Activated B cell treated with CpG ODN at 0.5 μM for 24 hours (primary cell): ENCODE data around the gene ARPIN. TPM values are rescaled to one million over a fixed set of nuclear protein-coding genes. Genes with fewer than 3 reads are reported as not detected.
A peak's percentile ranks its signal among the peaks of the same experiment; 100 is the strongest.

Experiments used
- ATAC-seq: fragments of 200-7000 bp; cut with Tn5 transposase; one replicate; pipeline ENCODE4 v1.10.0; 2021; ENCODE audit warnings: low read depth, mild to moderate bottlenecking, moderate library complexity
- CTCF ChIA-PET: fragments of 350-600 bp; sonication (Branson Sonifier 250); formaldehyde crosslinking; loops from one replicate; lab custom pipeline; 2021; ENCODE audit warnings: antibody characterized with exemption; lab: Charles Lee
- POLR2A ChIA-PET: fragments of 350-600 bp; sonication (Branson Sonifier 250); formaldehyde crosslinking; loops from one replicate; lab custom pipeline; 2021; ENCODE audit warnings: antibody characterized with exemption; lab: Charles Lee
- DNase-seq: peaks from one replicate; pipeline ENCODE4 v3.0.0; 2022
- H3K27ac Mint-ChIP-seq: one replicate; pipeline ENCODE4 v1.8.0; 2020; ENCODE audit warnings: mixed read lengths
- H3K27me3 Mint-ChIP-seq: one replicate; pipeline ENCODE4 v1.8.0; 2021; ENCODE audit warnings: mixed read lengths
- H3K36me3 Mint-ChIP-seq: one replicate; pipeline ENCODE4 v1.8.0; 2021; ENCODE audit warnings: low read depth, mixed read lengths
- H3K4me1 Mint-ChIP-seq: one replicate; pipeline ENCODE4 v1.8.0; 2021; ENCODE audit warnings: mixed read lengths
- H3K4me3 Mint-ChIP-seq: one replicate; pipeline ENCODE4 v1.8.0; 2020; ENCODE audit warnings: mild to moderate bottlenecking, mixed read lengths
- H3K9me3 Mint-ChIP-seq: one replicate; pipeline ENCODE4 v1.8.0; 2020; ENCODE audit warnings: mixed read lengths
- CTCF ChIP-seq: fragments of 200-600 bp; IDR thresholded peaks from one replicate; pipeline ENCODE4 v1.8.0; 2022; ENCODE audit warnings: antibody characterized with exemption, mild to moderate bottlenecking
- intact Hi-C: fragments of 100-400 bp; cut with micrococcal nuclease; formaldehyde crosslinking; loops from one replicate; pipeline ENCODE4 v1.15.1; 2024
- total RNA-seq: library from RNA; stranded (reverse); gene quantifications from 2 replicates; pipeline ENCODE4 v1.2.3, GENCODE V29; 2022

Gene ARPIN
- total RNA-seq, 1 donor from 2014 or later: not detected

GRCh38 chr15:89917442-89918101, 4.8 kb upstream of the ARPIN start:
- H3K9me3 Mint-ChIP-seq: no peaks in the 10 kb centered on the region
- H3K36me3 Mint-ChIP-seq: no peaks in the 10 kb centered on the region
- intact Hi-C loops: no loop called here
- no peak overlapping the region for H3K27ac Mint-ChIP-seq
- peaks cover 3% of the 10 kb centered on the region for H3K4me1 Mint-ChIP-seq
- ATAC-seq (no peak), DNase-seq (no peak)
- CTCF ChIA-PET: interaction anchor here (0.8 to 1.0 kb wide), 2 partner anchors 19 to 169 kb away, joined by 3 read pairs; no protein-coding TSS in a partner anchor
- TF ChIP-seq CTCF: no peak
- no peak overlapping the region for H3K4me3 Mint-ChIP-seq
- POLR2A ChIA-PET: interaction anchor here (0.6 kb wide), 1 partner anchor 23 kb away, joined by 4 read pairs; no protein-coding TSS in a partner anchor
- H3K27me3 Mint-ChIP-seq: peaks cover 27% of the 10 kb centered on the region

- Mint-ChIP-seq H3K4me3 (no peak overlapping the region), H3K36me3 (no peaks in the 10 kb centered on the region), H3K9me3 (no peaks in the 10 kb centered on the region), H3K4me1 (peaks cover 5% of the 10 kb centered on the region), H3K27me3 (peaks cover 34% of the 10 kb centered on the region), H3K27ac (no peak overlapping the region)
- POLR2A ChIA-PET: interaction anchor here (0.6 kb wide), 1 partner anchor 283 kb away, joined by 5 read pairs; no protein-coding TSS in a partner anchor
- ATAC-seq: no peak
- intact Hi-C loops: no loop called here
- no peak for DNase-seq
- CTCF ChIA-PET: no interaction called here
- TF ChIP-seq CTCF: no peak
These were observed 3.9 kb upstream of the ARPIN start for GRCh38 chr15:89916660-89917059.

DNA sequence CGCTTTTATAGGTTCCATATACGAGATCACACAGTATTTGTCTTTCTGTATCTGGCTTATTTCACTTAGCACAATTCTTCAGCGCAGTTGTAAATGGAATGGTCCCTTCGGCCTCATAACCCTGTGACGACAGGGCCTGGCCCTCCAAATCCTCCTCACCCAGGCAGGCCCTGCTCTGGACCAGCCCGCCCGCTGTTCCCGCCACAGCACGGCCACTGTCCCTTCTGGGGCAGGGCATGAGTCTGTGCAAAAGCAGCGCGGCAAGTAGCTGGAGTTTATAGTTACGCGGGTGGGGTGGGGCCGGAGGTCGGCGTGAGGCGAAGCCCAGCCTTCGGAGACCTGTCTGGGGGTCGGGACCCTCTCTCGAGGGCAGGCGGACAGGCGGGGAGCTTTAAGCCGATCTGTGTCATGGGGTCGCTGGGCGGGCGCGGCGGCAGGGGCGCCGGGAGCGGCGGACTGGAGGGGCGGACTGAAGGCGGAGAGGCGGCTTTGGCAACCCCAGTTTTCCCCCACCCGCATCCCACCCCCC, 543 bp downstream of the ARPIN start:
- intact Hi-C loops: no loop called here
- no peak overlapping the region for H3K27ac Mint-ChIP-seq

GRCh38 chr15:89910891-89911626, 1.7 kb downstream of the ARPIN start:
- no peaks in the 10 kb centered on the region for H3K36me3 Mint-ChIP-seq
- peak overlapping the region; percentile 37 for H3K4me3 Mint-ChIP-seq
- ChIA-PET POLR2A (no interaction called here), CTCF (no interaction called here)
- DNase-seq: no peak
- intact Hi-C loops: no loop called here
- peaks cover 29% of the 10 kb centered on the region for H3K27me3 Mint-ChIP-seq
- no peak overlapping the region for H3K27ac Mint-ChIP-seq
- no peak for ATAC-seq
- TF ChIP-seq CTCF: no peak
- H3K9me3 Mint-ChIP-seq: no peaks in the 10 kb centered on the region
- peaks cover 5% of the 10 kb centered on the region for H3K4me1 Mint-ChIP-seq

More for the DNA sequence above, 543 bp downstream of the ARPIN start:
- peak overlapping the region; percentile 70 for H3K4me3 Mint-ChIP-seq
- H3K36me3 Mint-ChIP-seq: no peaks in the 10 kb centered on the region
- ChIA-PET CTCF (interaction anchor here (1.2 to 1.6 kb wide), 2 partner anchors 38 to 160 kb away, joined by 3 to 5 read pairs; no protein-coding TSS in a partner anchor), POLR2A (no interaction called here)
- H3K4me1 Mint-ChIP-seq: peaks cover 5% of the 10 kb centered on the region
- ATAC-seq (no peak), DNase-seq (no peak)
- TF ChIP-seq CTCF: no peak
- no peaks in the 10 kb centered on the region for H3K9me3 Mint-ChIP-seq
- peaks cover 34% of the 10 kb centered on the region for H3K27me3 Mint-ChIP-seq

GRCh38 chr15:89909611-89910010, 3.1 kb downstream of the ARPIN start:
- no peak overlapping the region for H3K4me3 Mint-ChIP-seq
- POLR2A ChIA-PET: no interaction called here
- H3K9me3 Mint-ChIP-seq: no peaks in the 10 kb centered on the region
- no peaks in the 10 kb centered on the region for H3K36me3 Mint-ChIP-seq
- TF ChIP-seq CTCF: no peak
- no peak for ATAC-seq
- CTCF ChIA-PET: no interaction called here
- intact Hi-C loops: no loop called here
- H3K27me3 Mint-ChIP-seq: peaks cover 25% of the 10 kb centered on the region
- peaks cover 5% of the 10 kb centered on the region for H3K4me1 Mint-ChIP-seq
- no peak overlapping the region for H3K27ac Mint-ChIP-seq
- no peak for DNase-seq
